Muscle of arm (tissue), 12 donors: Measurements from ENCODE around the gene TERT. TPM values are rescaled to one million over a fixed set of nuclear protein-coding genes. Genes with fewer than 3 reads are reported as not detected.

ENCODE experiments used
- DNase-seq: peaks from one replicate; pipeline ENCODE4 v3.0.0-alpha.2; 2013
- polyA plus RNA-seq, 12 donors: library from polyadenylated mRNA; unstranded; fragments of 120-200 nt; gene quantifications; one replicate each; pipeline ENCODE4 v1.2.1, GENCODE V29; 2013; ENCODE audit not compliant: insufficient read length in 12 of 12

Gene TERT
- polyA plus RNA-seq, 12 donors, result 0.22 TPM; not detected in 11

- DNase-seq, result no peak
Observed at GRCh38 chr5:1319436-1320256, 24.8 kb upstream of the TERT start.

GRCh38 chr5:1318659-1319251 lies 23.9 kb upstream of the TERT start:
- no peak for DNase-seq

- DNase-seq, result no peak
Observed at GRCh38 chr5:1317921-1318565, 23.2 kb upstream of the TERT start.

GRCh38 chr5:1316588-1317340 lies 21.9 kb upstream of the TERT start:
- no peak for DNase-seq

GRCh38 chr5:1315709-1316587 lies 21.1 kb upstream of the TERT start:
- no peak for DNase-seq

GRCh38 chr5:1315018-1315708 lies 20.3 kb upstream of the TERT start:
- no peak for DNase-seq

GRCh38 chr5:1314564-1314982 lies 19.7 kb upstream of the TERT start:
- DNase-seq, result no peak

GRCh38 chr5:1312993-1313833 lies 18.3 kb upstream of the TERT start:
- DNase-seq, result no peak

- no peak for DNase-seq
Observed at GRCh38 chr5:1312206-1312605, 17.3 kb upstream of the TERT start.

GRCh38 chr5:1311439-1312055 lies 16.7 kb upstream of the TERT start:
- DNase-seq, result no peak

GRCh38 chr5:1310118-1310517 lies 15.2 kb upstream of the TERT start:
- DNase-seq, result no peak

GRCh38 chr5:1304033-1304432 lies 9.2 kb upstream of the TERT start:
- no peak for DNase-seq

- no peak for DNase-seq
Observed at GRCh38 chr5:1302258-1302657, 7.4 kb upstream of the TERT start.

GRCh38 chr5:1300581-1301083 lies 5.8 kb upstream of the TERT start:
- no peak for DNase-seq

GRCh38 chr5:1299961-1300360 lies 5.1 kb upstream of the TERT start:
- DNase-seq, result no peak

GRCh38 chr5:1299511-1299850 lies 4.6 kb upstream of the TERT start:
- no peak for DNase-seq

- DNase-seq, result no peak
Observed at GRCh38 chr5:1298723-1299510, 4.0 kb upstream of the TERT start.

GRCh38 chr5:1298067-1298551 lies 3.2 kb upstream of the TERT start:
- DNase-seq, result no peak
